ENCODE measurements around the gene CDCP2. TPM values are rescaled to one million over a fixed set of nuclear protein-coding genes. Genes with fewer than 3 reads are reported as not detected.

The CDCP2 gene
- total and polyA plus RNA-seq, 2 of the 8 experiments (the other 6 are each of a cell fraction or from before 2014, with no cell fraction given), result not detected

GRCh38 chr1:54174106-54174505, 21.3 kb upstream of the CDCP2 start (continued):
- TF ChIP-seq CHD7 (IDR thresholded peaks at IDR 0.05; ENCODE audit: insufficient replicate concordance, low read length) (no peak), TAF1 (IDR thresholded peaks at IDR 0.05; ENCODE audit: low read depth, low read length) (no peak), USF2 (IDR thresholded peaks at IDR 0.05; ENCODE audit: low read length) (no peak), CBX5 (IDR thresholded peaks at IDR 0.05; ENCODE audit: low read depth, low read length) (no peak), NANOG (IDR thresholded peaks at IDR 0.05; ENCODE audit: insufficient read depth, low read depth, low read length, poor library complexity, severe bottlenecking) (no peak), EGR1 (IDR thresholded peaks at IDR 0.05; ENCODE audit: borderline replicate concordance, low read depth, low read length) (no peak), HDAC6 (IDR thresholded peaks at IDR 0.05; ENCODE audit: low read depth, low read length) (no peak)

Measured in H1 (cell line).